NCI-H82 treated with DMSO at 0.1 percent for 48 hours (cell line): ENCODE data around the gene SDF4.

Source experiments
- DNase-seq: peaks from one replicate; lab custom pipeline; 2025; ENCODE audit not compliant: unreplicated experiment; lab: John Stamatoyannopoulos, UW

The SDF4 gene

DNA sequence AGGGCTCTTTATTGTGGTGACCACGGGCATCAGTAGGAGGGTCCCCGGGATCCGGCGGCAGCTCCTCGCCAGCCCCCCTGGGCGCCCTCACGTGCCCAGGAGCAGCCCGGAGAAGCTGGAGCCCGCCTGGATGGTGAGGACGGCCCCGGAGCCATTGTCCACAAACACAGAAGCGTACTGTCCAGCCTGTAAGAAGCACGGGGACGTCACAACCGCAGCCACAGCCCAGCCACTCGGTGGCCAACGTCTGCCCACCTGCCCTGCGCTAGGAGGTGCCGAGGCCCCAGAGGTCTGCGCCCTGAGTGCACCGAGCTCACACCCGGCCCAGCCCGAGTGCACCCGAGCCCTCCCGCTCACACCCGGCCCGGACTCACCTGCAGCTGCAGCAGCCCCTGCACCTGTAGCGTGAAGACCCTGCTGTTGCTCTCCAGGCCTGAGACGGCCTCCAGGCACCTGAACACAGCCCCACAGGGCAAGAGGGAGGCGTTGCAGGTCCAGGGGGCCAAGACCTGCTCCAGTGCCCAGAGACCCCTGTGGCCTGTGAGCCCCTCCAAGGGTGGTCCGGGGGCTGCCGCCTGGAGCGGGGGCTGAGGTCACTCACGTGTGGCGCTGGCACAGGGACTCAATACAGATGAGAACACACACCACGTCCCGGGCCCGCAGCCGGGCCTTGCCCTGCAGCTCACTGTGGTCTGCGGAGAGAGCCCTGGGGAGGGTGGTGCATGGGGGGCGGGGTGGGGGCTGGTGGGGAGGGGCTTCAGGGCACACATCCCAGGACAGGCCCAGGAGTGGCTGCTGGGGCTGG lies 10.9 kb upstream of the SDF4 start:
- DNase-seq: no peak

DNA sequence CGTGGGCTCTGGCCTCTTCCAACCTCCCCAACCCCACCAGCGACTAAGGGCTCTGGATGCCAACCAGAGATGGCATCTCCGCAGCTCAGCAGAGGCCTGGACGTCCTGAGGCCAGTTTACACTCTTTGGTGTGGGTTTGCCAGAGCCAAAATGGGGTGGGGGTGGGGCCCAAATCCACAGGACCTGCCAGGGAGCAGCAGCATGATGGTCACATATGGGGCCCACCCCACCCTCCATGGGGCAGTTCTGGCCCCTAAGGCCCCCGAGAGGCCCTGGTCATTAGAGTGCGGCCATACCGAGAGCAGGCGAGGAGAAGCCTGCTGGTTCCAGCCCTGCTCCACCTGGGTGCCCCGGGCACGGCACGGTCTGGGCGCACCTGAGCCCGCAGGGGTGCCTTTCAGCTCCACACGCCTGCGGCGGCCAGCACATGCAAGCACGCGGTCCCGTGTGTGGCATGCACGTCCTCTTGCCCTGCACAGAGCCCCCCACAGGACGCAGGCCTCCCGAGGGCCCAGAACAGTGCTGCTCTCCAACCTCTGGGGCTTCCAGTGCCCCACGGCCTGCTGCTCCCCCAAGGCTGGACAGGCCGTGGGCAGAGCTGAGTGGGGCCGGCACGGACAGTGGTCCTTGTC lies 9.9 kb upstream of the SDF4 start:
- no peak for DNase-seq

DNA sequence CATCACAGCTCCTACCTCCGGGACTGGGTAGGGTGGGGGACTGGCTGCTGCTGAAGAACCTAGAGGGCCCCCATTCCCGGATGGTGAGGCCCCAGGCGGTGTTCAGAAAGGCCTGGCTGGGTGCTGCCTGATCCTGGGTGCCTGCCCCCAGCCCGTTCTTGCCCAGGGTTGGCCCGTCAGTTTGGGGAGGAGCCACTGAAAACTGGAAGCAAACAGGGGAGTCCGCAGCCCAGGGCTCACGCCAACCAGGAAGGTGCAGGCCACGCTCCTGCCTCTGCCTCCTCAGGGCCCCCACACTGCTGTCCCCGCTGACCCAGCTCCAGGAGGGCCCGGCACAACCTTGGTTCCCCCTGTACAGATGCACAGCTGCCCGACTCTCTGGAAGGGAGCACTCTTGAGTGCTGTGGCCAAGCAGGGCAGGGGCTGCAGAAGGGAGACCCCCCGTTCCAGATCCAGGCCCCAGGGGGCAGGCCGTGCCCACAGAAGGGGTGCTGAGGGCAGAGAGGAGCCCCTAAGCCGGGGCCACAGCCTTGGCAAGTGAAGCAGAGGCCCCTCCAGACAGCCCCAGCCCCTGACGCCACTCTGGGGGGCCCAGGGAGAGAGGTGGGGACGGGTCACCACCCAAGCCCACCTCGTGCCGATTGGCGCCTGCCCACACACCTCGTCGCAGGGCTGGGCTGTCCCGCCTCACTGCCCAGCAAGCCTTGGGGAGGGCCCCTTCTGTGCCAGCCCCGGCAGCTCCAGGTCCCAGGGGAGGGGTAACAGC lies 9.2 kb upstream of the SDF4 start:
- no peak for DNase-seq

DNA sequence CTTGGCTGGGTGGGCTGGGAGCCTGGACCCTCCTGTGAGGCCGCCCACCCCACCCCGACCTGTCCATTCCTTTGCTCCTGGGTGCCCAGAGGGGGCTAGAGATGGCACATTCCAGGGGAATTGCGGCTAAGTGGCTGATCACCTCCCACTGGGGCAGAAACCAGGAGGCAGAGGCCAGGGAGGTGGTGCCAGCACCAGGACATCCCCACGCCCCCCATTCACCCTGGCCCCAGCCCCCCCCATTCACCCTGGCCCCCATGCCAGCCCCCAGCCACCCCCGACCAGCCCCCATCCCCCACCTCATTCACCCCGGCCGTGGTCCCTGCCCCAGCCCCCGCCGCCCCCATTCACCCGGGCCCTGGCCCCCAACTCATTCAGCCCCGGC lies 8.5 kb upstream of the SDF4 start:
- DNase-seq: no peak

DNA sequence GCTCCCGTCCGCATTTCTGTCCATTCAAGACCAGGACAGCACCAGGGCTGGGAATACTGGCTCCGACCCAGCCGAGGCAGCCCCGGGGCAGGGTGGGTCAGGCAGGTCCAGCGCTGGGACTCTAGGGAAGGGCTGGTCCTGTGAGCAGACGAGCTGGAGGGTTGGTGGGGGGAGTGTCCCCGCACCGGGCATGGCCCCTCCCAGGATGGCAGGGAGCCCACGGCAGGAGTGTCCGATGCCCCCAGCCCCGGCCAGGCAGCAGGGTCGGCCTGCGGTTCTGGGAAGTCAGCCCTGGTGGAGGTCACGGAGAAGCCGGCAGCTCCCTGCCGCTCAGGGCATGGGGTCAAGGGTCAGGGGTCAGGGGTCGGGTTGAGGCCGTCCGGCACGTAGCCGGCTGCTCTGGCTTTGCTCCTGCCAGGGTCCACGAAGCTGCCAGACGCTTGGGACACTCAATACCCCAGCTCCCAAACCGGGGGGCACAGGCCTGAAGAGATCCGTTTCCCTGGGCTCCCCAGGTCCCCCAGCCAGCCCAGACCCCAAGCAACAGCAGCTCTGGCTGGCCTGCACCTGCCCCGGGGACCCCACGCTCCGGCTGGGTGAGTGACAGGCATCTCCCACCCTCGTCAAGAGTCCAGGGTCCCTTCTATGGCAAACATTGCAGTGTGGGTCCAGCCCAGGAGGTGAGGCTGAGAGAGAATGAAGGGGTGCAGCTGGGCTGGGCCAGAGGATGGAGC lies 8.0 kb upstream of the SDF4 start:
- DNase-seq: no peak

DNA sequence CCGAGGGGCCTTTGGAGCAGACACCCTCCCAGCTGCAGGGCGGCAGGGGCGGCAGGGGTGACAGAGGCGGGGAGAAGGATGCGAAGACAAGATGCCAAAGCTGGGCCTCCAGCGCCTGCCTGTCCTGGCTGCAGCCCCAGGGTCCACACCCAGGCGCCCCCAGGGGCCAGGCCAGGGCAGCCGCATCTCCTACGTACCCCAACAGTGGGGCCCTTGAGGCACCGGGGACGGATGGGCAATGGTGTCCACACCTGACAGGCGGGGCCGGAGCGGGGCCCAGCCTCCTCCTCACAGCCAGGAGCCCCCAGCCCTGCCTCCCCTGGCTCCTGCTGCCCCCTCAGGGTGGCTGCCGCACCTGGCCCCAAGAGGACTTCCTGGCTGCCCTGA lies 7.4 kb upstream of the SDF4 start:
- no peak for DNase-seq

DNA sequence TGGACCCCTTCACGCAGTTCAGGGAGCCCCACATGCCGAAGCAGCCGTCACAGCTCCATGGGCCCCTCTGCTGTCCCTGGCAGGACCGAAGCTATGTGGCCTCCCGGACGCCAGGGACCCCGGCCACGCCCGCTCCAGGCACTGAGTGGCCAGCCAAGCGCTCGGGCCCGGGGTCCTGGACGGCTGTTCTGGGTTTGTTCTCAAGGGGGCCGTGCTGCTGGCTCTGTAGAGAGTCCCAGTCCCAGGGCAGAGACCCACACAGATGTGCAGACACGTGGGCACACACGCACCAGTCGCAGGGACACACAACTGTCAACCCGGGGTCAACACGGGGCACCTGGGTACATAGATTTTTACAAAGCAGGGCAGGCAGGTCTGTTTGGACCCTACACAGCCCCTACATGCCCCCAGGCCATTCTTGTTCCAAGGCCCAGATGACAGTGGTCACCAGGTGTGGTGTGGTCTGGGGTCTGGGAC lies 6.9 kb upstream of the SDF4 start:
- no peak for DNase-seq

DNA sequence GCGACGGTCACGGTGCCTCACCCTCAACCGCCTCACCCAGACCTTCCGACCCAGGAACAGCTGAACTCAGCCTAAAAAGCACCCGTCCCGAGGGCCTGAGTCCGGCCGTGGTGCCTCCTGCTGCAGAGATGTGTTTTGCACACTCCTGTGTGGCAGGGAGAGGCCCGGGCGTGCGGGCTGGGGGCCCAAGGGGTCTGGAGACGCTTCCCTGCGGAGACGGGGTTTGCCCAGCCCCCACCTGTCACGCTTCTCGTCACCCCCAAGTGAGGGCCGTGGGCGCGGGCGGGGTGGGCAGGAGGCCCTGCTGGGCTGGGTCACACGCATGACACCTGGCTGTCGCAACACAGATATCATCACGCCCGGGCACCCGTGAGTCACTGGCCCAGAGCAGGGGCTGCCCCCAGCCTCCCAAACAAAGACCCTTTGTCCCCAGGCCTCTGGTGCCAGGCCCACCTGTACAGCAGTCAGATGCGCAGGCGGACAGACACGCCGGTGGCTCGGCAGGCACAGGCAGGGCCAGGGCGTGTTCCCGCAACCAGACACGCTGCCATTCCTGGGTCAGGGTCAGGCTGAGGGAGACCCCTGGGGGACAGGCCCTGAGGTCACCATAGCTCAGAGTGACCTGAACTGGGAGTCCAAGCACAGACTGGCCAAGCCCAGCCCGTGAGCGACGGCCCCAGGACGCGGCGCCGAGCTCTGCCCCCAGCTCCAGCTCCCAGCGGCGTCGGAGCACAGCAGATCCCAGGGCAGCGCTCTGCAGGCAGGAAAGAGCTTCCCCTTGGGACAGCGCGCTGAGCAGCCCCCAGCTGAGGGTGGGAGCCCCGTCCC lies 6.3 kb upstream of the SDF4 start:
- no peak for DNase-seq

DNA sequence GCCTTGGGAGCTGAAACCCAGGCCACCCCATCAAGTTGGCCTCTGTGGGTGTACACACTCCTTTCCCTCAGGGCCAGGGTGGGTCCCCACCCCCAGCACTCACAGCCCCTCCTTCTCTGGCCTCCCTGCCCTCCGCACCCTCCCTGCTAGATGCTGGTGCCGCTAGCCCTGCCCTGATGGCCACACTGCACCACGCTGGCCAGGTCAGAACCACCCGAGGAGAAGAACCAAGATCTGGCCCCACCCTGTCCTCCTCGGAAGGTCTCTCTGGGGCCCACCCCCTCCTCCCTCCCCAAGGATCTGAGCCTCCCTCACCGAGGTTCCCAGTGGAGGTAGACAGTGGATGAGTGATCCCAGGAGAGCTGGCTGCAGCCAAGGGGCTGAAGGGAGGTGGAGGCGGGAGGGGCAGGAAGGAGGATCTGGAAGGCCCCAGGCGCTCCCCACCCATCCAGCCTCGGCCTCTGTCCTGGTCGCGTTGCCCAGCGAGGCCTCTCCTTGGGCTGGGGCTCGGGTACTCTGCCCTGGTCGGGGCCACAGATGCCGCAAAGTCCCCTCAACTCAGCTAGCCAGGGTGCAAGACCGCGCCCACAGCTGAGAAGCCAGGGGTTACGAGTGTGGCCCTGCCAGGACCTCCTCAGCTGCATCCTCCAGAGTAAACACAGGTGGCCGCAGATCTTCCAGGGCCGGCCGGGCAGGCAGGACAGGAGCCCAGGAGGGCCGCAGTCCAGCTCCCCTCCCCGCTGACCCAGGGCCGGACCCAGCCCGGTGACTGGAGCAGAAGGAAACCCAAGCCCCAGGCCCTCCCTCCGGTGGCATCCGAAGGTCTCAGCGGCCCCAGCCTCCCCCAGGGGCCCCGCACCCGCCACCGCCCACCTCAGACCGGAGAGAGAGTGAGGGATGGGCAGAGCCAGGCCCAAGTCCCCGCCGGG lies 5.4 kb upstream of the SDF4 start:
- DNase-seq: no peak

DNA sequence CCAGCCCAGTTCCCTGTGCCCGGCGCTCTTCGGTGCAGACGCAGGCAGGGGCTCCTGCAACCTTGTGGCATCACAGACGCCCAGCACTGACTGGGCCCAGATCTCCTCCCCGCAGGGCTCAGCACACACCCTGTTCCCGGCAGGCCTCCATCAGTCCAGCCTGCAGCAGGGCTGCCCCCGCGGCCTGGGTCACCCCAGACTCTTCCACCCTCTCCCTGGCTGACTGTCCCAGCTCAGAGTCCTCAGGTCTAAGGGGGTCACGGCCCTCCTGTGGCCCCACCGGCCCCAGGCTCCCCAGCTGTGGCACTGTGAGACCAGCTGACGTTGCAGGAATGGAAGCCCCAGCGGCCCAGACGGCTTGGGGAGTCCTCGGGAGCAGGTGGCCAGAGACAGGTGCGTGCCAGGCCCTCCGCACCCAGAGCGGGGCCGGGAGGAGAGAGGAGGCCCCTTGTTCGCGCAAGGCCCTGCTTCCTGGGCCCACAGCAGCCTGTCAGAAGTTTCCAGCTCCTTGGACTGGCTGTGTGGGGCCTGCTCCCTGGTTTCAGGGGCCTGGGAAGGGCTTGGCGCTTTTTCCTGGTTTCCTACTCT lies 4.5 kb upstream of the SDF4 start:
- no peak for DNase-seq

DNA sequence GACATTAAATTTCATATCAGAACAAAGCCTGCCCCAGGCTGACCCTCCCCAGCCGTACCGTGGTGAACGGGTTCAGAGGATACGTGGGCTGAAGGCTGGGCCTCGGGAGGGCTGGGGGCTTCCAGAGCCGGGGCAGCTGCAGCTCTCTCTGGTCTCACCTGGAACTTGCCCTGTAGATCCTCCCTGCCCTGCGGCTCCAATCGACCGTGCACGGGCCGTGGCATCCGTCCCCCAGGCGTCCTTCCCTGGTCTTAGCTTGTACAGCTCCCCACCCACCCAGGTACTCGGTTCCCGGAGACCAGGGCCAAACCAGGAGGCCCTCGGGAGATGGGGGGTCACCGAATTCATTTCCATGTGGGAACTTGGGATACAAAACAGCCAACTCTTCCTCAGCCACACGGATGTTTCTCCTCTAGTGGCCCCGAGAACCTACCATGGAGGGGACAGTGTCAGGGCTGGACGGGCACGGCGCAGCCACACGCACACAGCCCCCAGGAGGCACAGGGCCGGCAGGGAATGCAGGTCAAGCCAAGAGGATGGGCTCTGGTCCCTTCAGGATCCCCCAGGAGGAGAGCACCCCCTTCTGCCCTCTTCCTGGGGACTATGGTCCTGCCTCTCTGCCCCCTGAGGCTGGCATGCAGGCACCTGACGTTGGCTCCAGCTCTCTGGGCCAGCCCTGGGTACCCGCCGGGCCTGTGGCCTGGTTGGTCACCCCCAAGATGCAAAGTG lies 3.4 kb upstream of the SDF4 start:
- DNase-seq: no peak

DNA sequence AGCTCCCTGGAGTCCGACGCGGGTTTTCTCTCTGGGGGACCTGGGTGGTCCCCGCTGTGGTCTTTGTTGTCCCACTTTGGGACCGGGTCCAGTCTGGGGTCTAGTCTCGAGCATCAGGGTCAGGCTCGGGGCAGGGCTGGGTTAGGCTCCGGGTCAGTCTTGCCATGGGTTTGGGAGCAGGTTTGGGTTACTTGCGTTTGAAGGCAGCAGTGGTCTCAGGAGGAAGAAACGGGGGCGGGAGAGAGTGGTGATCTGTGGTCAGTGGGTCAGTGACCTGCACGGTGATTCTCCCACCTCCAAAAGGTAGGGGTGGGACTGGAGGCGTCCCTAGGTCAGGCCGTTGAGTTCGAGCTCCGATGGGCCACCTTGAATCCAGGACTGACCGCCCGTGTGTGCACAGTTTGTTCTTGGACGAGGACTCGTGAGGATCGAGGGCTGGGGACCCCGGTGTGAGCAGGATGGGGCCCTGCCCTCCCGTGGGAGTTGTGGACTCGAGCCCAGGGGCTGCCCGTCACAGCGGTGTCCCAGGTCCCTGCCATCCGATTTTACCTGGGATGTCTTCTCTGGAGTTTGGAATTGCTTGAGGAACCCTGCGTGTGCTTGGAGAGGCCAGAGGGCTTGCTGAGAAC lies 2.5 kb upstream of the SDF4 start:
- no peak for DNase-seq

DNA sequence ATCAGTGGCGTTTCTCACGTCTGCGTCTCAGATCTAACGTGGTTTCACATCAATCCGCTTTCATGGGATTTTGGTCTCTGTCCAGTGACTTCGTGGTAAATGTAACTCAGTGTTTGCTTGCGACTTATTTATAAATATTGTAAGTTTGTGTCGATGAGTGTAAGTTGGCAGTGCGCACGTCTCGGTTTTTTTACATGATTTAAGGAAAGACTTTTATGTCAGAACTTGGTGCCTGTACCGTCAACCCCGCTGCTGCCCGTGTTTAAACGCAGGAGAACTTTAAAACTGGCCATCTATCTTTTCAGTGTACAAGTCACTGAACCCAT lies 1.7 kb upstream of the SDF4 start:
- no peak for DNase-seq

DNA sequence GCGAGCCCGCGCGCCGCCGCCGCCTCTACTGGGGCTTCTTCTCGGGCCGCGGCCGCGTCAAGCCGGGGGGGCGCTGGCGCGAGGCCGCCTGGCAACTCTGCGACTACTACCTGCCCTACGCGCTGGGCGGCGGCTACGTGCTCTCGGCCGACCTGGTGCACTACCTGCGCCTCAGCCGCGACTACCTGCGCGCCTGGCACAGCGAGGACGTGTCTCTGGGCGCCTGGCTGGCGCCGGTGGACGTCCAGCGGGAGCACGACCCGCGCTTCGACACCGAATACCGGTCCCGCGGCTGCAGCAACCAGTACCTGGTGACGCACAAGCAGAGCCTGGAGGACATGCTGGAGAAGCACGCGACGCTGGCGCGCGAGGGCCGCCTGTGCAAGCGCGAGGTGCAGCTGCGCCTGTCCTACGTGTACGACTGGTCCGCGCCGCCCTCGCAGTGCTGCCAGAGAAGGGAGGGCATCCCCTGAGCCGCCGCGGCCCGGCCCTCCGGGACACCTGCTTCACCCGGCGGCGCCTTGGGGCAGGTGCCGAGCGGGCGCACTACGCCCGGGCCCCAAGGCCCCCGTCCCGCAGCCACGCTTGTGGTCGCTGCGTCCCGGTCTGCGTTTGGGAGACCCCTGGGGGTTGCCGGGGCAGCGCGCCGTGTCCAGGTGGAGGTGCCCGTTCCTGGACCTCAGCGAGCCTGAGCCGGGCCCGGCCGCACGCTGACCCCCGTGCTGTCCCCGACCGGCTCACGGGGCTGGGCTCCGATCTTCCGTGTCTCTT lies 1.2 kb upstream of the SDF4 start:
- no peak for DNase-seq

DNA sequence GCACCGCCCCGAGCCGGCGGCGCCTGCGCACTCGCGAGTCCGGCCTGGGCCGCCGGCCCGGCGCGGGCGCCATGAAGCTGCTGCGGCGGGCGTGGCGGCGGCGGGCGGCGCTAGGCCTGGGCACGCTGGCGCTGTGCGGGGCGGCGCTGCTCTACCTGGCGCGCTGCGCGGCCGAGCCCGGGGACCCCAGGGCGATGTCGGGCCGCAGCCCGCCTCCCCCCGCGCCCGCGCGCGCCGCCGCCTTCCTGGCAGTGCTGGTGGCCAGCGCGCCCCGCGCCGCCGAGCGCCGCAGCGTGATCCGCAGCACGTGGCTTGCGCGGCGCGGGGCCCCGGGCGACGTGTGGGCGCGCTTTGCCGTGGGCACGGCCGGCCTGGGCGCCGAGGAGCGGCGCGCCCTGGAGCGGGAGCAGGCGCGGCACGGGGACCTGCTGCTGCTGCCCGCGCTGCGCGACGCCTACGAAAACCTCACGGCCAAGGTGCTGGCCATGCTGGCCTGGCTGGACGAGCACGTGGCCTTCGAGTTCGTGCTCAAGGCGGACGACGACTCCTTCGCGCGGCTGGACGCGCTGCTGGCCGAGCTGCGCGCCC lies 501 bp upstream of the SDF4 start, which contains the start of gene B3GALT6:
TSS of gene B3GALT6 (plus strand) at position 30 of the 588 bp plus-strand sequence. CDS start at position 72, 42 bp downstream.
- no peak for DNase-seq

DNA sequence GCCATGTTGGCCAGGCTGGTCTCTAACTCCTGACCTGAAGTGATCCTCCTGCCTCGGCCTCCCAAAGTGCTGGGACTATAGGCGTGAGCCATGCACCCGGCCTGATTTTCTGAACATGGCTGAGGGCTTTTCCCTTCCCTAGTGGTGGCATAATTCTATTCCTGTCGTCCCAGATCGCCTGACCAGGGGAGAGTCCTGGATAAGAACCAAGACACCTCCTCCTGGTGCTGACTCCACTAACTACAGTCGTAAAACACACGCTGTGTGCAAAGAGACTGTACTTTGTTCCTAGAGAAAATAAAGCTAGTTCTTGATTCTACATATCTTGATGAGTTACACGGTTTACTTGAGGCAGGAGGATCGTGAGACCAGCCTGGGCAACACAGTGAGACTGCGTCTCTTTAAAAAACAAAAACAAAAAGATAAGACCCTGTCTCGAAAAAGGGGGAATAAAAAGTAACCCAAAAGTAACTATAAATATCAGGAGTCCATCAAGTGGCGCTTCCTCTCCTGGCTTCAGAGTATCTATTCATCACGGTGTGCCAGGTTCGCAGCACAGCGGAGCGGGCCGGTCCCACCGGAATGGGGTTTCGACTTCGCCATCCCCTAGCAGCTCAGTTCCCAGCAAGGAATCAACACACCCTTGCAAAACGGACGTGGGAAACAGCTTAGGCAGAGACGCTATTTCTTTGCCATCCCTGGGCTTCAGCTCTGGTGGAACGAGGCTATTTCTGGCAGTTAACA lies 973 bp downstream of the SDF4 start:
- no peak for DNase-seq
